HEK293 (cell line): Measurements from ENCODE around the gene AGBL3.

ENCODE experiments used
- GLIS2 ChIP-seq: fragments of 450-650 bp; formaldehyde crosslinking; IDR thresholded peaks from 2 replicates; pipeline ENCODE4 v1.5.1; 2016; ENCODE audit warnings: missing biosample characterization, missing genetic modification characterization
- ZNF274 ChIP-seq, 2 experiments: fragments of 200-500 bp in 1 of 2; fragments of 450-650 bp in 1 of 2; sonication (Bioruptor generic) in 1 of 2; formaldehyde crosslinking in 1 of 2; IDR thresholded peaks; 2 replicates each; pipeline versions ENCODE4 v1.5.1 to v1.6.1; 2014 to 2016; ENCODE audit warnings: borderline replicate concordance in 1 of 2, inconsistent platforms in 1 of 2, low read length in 1 of 2, missing biosample characterization in 1 of 2, missing genetic modification characterization in 1 of 2
- ZNF292 ChIP-seq: fragments of 450-650 bp; formaldehyde crosslinking; IDR thresholded peaks from 2 replicates; pipeline ENCODE4 v1.5.1; 2016; ENCODE audit warnings: low read depth, missing biosample characterization, missing genetic modification characterization, borderline replicate concordance
- TF ChIP-seq, protein P1 (sequence below): fragments of 450-650 bp; formaldehyde crosslinking; IDR thresholded peaks from 2 replicates; pipeline ENCODE4 v1.5.1; 2016; ENCODE audit warnings: missing biosample characterization, missing genetic modification characterization

DNA sequence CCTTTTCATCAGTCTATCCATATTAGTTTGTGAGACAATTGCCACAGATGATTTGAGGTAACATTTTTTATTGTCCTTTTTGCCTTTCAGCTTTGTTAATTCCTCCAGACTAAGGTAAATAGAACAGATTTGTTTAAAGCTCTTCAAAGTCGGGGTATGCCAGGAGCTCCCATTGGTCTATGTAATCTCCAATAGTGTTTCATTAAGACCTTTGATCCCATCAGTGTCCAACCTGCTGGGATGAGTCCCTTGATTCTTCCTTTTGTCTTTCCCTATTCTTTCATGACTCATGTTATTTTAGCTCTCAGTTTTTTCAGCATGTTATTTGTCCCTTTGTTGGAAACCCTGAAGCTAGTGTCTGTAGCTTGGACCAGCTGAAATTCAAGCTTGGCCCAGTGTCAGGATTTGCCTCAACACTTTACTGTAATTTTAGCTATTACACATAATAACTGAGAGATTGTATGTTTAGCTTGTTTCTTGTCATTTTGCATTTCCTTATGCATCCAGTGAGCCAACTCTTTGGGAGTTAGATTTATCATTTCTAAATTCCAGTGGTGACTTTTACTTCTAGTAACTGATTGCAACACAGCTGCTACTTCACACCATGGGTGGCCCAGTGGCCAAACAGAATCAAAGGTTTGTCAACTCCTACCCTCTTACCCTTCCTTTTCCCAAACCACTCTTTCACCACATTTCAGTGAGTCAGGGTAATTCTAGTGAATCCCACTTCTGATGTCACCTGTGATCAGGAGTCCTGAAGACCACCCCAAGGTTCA, 15.3 kb downstream of the AGBL3 start:
- no peak for TF ChIP-seq ZNF292 (tag by site-specific recombination)
- TF ChIP-seq, protein P1, sequence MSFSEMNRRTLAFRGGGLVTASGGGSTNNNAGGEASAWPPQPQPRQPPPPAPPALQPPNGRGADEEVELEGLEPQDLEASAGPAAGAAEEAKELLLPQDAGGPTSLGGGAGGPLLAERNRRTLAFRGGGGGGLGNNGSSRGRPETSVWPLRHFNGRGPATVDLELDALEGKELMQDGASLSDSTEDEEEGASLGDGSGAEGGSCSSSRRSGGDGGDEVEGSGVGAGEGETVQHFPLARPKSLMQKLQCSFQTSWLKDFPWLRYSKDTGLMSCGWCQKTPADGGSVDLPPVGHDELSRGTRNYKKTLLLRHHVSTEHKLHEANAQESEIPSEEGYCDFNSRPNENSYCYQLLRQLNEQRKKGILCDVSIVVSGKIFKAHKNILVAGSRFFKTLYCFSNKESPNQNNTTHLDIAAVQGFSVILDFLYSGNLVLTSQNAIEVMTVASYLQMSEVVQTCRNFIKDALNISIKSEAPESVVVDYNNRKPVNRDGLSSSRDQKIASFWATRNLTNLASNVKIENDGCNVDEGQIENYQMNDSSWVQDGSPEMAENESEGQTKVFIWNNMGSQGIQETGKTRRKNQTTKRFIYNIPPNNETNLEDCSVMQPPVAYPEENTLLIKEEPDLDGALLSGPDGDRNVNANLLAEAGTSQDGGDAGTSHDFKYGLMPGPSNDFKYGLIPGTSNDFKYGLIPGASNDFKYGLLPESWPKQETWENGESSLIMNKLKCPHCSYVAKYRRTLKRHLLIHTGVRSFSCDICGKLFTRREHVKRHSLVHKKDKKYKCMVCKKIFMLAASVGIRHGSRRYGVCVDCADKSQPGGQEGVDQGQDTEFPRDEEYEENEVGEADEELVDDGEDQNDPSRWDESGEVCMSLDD (tag by site-specific recombination), result no peak
- TF ChIP-seq ZNF274 (IDR thresholded peaks at IDR 0.05; ENCODE audit: low read length), result no peak
- no peak for TF ChIP-seq ZNF274 (tag by site-specific recombination; IDR thresholded peaks at IDR 0.05; ENCODE audit: borderline replicate concordance)
- no peak for TF ChIP-seq GLIS2 (tag by site-specific recombination)
